HG02642 (cell line): ENCODE data around the gene SLX4IP.
"Not testable (repeated sequence)": the region's sequence is repeated elsewhere in the genome, so short reads cannot be mapped to it uniquely, and the experiment has no call there.

Source experiments
- ATAC-seq: cut with Tn5 transposase; IDR thresholded peaks from one replicate; pipeline ENCODE4 v1.9.1; 2021; ENCODE audit warnings: mild to moderate bottlenecking; ENCODE audit not compliant: unreplicated experiment, poor library complexity

Gene SLX4IP

GRCh38 chr20:10561302-10561701 is 126.2 kb downstream of the SLX4IP start:
- no peak for ATAC-seq

GRCh38 chr20:10562899-10563298 is 127.8 kb downstream of the SLX4IP start:
- no peak for ATAC-seq

- no peak for ATAC-seq
Observed at GRCh38 chr20:10563935-10564492, 128.9 kb downstream of the SLX4IP start.

- ATAC-seq, result no peak
Observed at GRCh38 chr20:10565191-10565921, 130.3 kb downstream of the SLX4IP start.

GRCh38 chr20:10565922-10566897 is 131.1 kb downstream of the SLX4IP start:
- no peak for ATAC-seq

GRCh38 chr20:10568032-10568431 is 132.9 kb downstream of the SLX4IP start:
- no peak for ATAC-seq

- ATAC-seq, result no peak
Observed at GRCh38 chr20:10571313-10571815, 136.3 kb downstream of the SLX4IP start.

GRCh38 chr20:10572853-10573252 is 137.7 kb downstream of the SLX4IP start:
- ATAC-seq, result no peak

- ATAC-seq, result no peak
Observed at GRCh38 chr20:10573273-10573950, 138.3 kb downstream of the SLX4IP start.

GRCh38 chr20:10573951-10574339 is 138.8 kb downstream of the SLX4IP start:
- ATAC-seq, result no peak

GRCh38 chr20:10576411-10577090 is 141.4 kb downstream of the SLX4IP start:
- ATAC-seq, result no peak

GRCh38 chr20:10577648-10578047 is 142.5 kb downstream of the SLX4IP start:
- ATAC-seq, result no peak

GRCh38 chr20:10578607-10579006 is 143.5 kb downstream of the SLX4IP start:
- peak; percentile 51 for ATAC-seq

GRCh38 chr20:10579942-10580341 is 144.8 kb downstream of the SLX4IP start:
- ATAC-seq, result no peak

- no peak for ATAC-seq
Observed at GRCh38 chr20:10580700-10581099, 145.6 kb downstream of the SLX4IP start.

GRCh38 chr20:10581823-10582222 is 146.7 kb downstream of the SLX4IP start:
- ATAC-seq, result no peak

GRCh38 chr20:10584371-10584770 is 149.3 kb downstream of the SLX4IP start:
- no peak for ATAC-seq

- no peak for ATAC-seq
Observed at GRCh38 chr20:10585308-10585707, 150.2 kb downstream of the SLX4IP start.

GRCh38 chr20:10586296-10586695 is 151.2 kb downstream of the SLX4IP start:
- no peak for ATAC-seq

- not testable (repeated sequence) for ATAC-seq
Observed at GRCh38 chr20:10590446-10590845, 155.3 kb downstream of the SLX4IP start.
